ENCODE results near the gene CACHD1. TPM values are rescaled to one million over a fixed set of nuclear protein-coding genes. Genes with fewer than 3 reads are reported as not detected.

The CACHD1 gene
- total and polyA plus RNA-seq, 8 donors, result 11.3 to 38.0 (median 32.7) TPM

GRCh38 chr1:64516803-64517568, 47.1 kb downstream of the CACHD1 start:
- no peaks in the 10 kb centered on the region for H3K36me3 ChIP-seq
- H3K4me1 ChIP-seq, result peaks cover 16 to 48% of the 10 kb centered on the region in 2 donors
- no peaks in the 10 kb centered on the region for H3K9me3 ChIP-seq
- no peak overlapping the region for H3K27ac ChIP-seq
- H3K27me3 ChIP-seq, result no peaks in the 10 kb centered on the region
- intact Hi-C loops (cut with DNase I), result no loop called here
- TF ChIP-seq CTCF (IDR thresholded peaks at IDR 0.05), result no peak
- DNase-seq, result no peak
- ATAC-seq, result no peak
- H3K4me3 ChIP-seq, result no peak overlapping the region

- ATAC-seq, result no peak
- no peak for TF ChIP-seq CTCF (IDR thresholded peaks at IDR 0.05)
- no peak overlapping the region for H3K27ac ChIP-seq
- intact Hi-C loops (cut with DNase I), result no loop called here
- H3K27me3 ChIP-seq, result no peaks in the 10 kb centered on the region
- no peak overlapping the region for H3K4me3 ChIP-seq
- DNase-seq, result no peak
- H3K9me3 ChIP-seq, result no peaks in the 10 kb centered on the region
- H3K4me1 ChIP-seq, result peaks cover 16 to 42% of the 10 kb centered on the region in 2 donors
- H3K36me3 ChIP-seq, result no peaks in the 10 kb centered on the region
Measured at GRCh38 chr1:64517640-64518039, 47.7 kb downstream of the CACHD1 start.

GRCh38 chr1:64518692-64519481, 49.0 kb downstream of the CACHD1 start:
- no peaks in the 10 kb centered on the region for H3K9me3 ChIP-seq
- H3K27me3 ChIP-seq, result no peaks in the 10 kb centered on the region
- no peak overlapping the region for H3K4me3 ChIP-seq
- intact Hi-C loops (cut with DNase I), result no loop called here
- H3K4me1 ChIP-seq, result peaks cover 12 to 30% of the 10 kb centered on the region in 2 donors
- ATAC-seq (no peak), DNase-seq (no peak)
- no peak overlapping the region for H3K27ac ChIP-seq
- no peak for TF ChIP-seq CTCF (IDR thresholded peaks at IDR 0.05)
- no peaks in the 10 kb centered on the region for H3K36me3 ChIP-seq

- no peak overlapping the region for H3K27ac ChIP-seq
- H3K4me1 ChIP-seq, result peaks cover 10 to 20% of the 10 kb centered on the region in 2 donors
- DNase-seq (no peak), ATAC-seq (peak; percentile 52)
- TF ChIP-seq CTCF (IDR thresholded peaks at IDR 0.05), result no peak
- H3K36me3 ChIP-seq, result no peaks in the 10 kb centered on the region
- no peaks in the 10 kb centered on the region for H3K27me3 ChIP-seq
- no peak overlapping the region for H3K4me3 ChIP-seq
- intact Hi-C loops (cut with DNase I), result no loop called here
- no peaks in the 10 kb centered on the region for H3K9me3 ChIP-seq
Measured at GRCh38 chr1:64519901-64520300, 50.0 kb downstream of the CACHD1 start.

GRCh38 chr1:64522740-64523139, 52.8 kb downstream of the CACHD1 start:
- H3K4me1 ChIP-seq, result peaks cover 0 to 20% of the 10 kb centered on the region in 2 donors
- H3K36me3 ChIP-seq, result no peaks in the 10 kb centered on the region
- no peaks in the 10 kb centered on the region for H3K9me3 ChIP-seq
- H3K27ac ChIP-seq, result no peak overlapping the region
- no peak for TF ChIP-seq CTCF (IDR thresholded peaks at IDR 0.05)
- intact Hi-C loops (cut with DNase I), result no loop called here
- DNase-seq (no peak), ATAC-seq (no peak)
- H3K27me3 ChIP-seq, result no peaks in the 10 kb centered on the region
- H3K4me3 ChIP-seq, result no peak overlapping the region
